MCF 10A (cell line): Measurements from ENCODE around the gene PHLDA3. TPM values are rescaled to one million over a fixed set of nuclear protein-coding genes. Genes with fewer than 3 reads are reported as not detected.
"Not testable (repeated sequence)": the region's sequence is repeated elsewhere in the genome, so short reads cannot be mapped to it uniquely, and the experiment has no call there.

Experiments
- BruUV-seq: library from RNA; stranded (reverse); fragments of 400-500 nt; replicated peaks from 2 replicates; lab custom pipeline; 2021; lab: Mats Ljungman, UMichigan
- CTCF ChIA-PET: fragments of 300-600 bp; sonication (Branson Sonifier 250); formaldehyde crosslinking; extraction: SDS; loops from one replicate; lab custom pipeline; 2021; ENCODE audit warnings: antibody characterized with exemption, inconsistent platforms; lab: Yijun Ruan, JAX
- POLR2A ChIA-PET: fragments of 300-600, 350-650 bp; sonication (Branson Sonifier 250); formaldehyde crosslinking; extraction: SDS; loops from one replicate; lab custom pipeline; 2020; ENCODE audit warnings: antibody characterized with exemption, inconsistent platforms; lab: Yijun Ruan, JAX
- DNase-seq: peaks from one replicate; pipeline ENCODE4 v3.0.0-alpha.2; 2018; ENCODE audit not compliant: unreplicated experiment
- H3K27ac Mint-ChIP-seq: one replicate; pipeline ENCODE4 v1.8.0; 2022; ENCODE audit warnings: mild to moderate bottlenecking, low read depth, mixed read lengths; ENCODE audit not compliant: unreplicated experiment
- H3K27me3 Mint-ChIP-seq: one replicate; pipeline ENCODE4 v1.8.0; 2022; ENCODE audit warnings: mixed read lengths; ENCODE audit not compliant: insufficient read depth, unreplicated experiment
- H3K36me3 Mint-ChIP-seq: one replicate; pipeline ENCODE4 v1.8.0; 2022; ENCODE audit warnings: mild to moderate bottlenecking, moderate library complexity, mixed read lengths; ENCODE audit not compliant: insufficient read depth, unreplicated experiment
- H3K4me1 Mint-ChIP-seq: one replicate; pipeline ENCODE4 v1.8.0; 2022; ENCODE audit warnings: mixed read lengths; ENCODE audit not compliant: insufficient read depth, unreplicated experiment
- H3K4me3 Mint-ChIP-seq: one replicate; pipeline ENCODE4 v1.8.0; 2022; ENCODE audit warnings: mild to moderate bottlenecking, moderate library complexity, mixed read lengths; ENCODE audit not compliant: unreplicated experiment
- H3K9me3 Mint-ChIP-seq: one replicate; pipeline ENCODE4 v1.8.0; 2022; ENCODE audit warnings: mixed read lengths; ENCODE audit not compliant: unreplicated experiment
- intact Hi-C: fragments of 100-400 bp; cut with micrococcal nuclease; formaldehyde crosslinking; loops from 2 replicates; pipeline ENCODE4 v1.14.1; 2022
- total RNA-seq: library from RNA; stranded (reverse); gene quantifications from 2 replicates; pipeline ENCODE4 v1.2.3, GENCODE V29; 2022
- TF ChIP-seq, protein P1 (sequence below): fragments of 200-600 bp; IDR thresholded peaks from one replicate; pipeline ENCODE4 v1.8.0; 2022; ENCODE audit warnings: antibody characterized with exemption, mild to moderate bottlenecking; ENCODE audit not compliant: unreplicated experiment

The PHLDA3 gene
- total RNA-seq, 1 experiment from 2014 or later: 169 TPM

DNA sequence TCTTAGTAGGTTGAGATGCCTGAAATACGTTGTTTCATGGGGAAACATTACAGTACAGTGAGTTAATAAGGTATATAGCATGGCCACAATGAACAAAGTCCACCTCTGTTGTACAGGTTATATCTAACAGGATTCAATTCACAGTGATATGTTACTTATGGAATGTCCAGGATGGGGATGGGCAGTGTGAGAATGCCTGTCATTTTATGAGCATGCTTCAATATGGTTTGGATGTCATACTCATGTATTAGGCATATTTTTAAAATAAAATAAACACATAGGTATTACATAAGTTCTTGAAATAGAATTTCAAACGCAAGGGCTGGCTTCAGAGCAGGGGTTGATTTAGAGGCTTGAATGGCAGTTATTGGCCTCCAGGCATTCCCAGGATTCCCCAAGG is 6.1 kb upstream of the PHLDA3 start:
- H3K27me3 Mint-ChIP-seq: no peaks in the 10 kb centered on the region
- no peaks in the 10 kb centered on the region for H3K9me3 Mint-ChIP-seq
- H3K4me3 Mint-ChIP-seq: no peak overlapping the region
- H3K36me3 Mint-ChIP-seq: peaks cover 6% of the 10 kb centered on the region
- TF ChIP-seq, protein P1, sequence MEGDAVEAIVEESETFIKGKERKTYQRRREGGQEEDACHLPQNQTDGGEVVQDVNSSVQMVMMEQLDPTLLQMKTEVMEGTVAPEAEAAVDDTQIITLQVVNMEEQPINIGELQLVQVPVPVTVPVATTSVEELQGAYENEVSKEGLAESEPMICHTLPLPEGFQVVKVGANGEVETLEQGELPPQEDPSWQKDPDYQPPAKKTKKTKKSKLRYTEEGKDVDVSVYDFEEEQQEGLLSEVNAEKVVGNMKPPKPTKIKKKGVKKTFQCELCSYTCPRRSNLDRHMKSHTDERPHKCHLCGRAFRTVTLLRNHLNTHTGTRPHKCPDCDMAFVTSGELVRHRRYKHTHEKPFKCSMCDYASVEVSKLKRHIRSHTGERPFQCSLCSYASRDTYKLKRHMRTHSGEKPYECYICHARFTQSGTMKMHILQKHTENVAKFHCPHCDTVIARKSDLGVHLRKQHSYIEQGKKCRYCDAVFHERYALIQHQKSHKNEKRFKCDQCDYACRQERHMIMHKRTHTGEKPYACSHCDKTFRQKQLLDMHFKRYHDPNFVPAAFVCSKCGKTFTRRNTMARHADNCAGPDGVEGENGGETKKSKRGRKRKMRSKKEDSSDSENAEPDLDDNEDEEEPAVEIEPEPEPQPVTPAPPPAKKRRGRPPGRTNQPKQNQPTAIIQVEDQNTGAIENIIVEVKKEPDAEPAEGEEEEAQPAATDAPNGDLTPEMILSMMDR: no peak
- peak; percentile 70 for DNase-seq
- BruUV-seq: no TSS peak
- POLR2A ChIA-PET: interaction anchor here (0.8 to 41.5 kb wide), 5 partner anchors 14 to 164 kb away, joined by 3 to 1388 read pairs (median 6); partner anchors contain the start of genes CSRP1 and PHLDA3
- intact Hi-C loops: no loop called here
- CTCF ChIA-PET: interaction anchor here (1.0 to 70.3 kb wide), 4 partner anchors 2 to 168 kb away, joined by 4 to 3816 read pairs (median 1967); partner anchors contain the start of genes CSRP1 and PHLDA3
- H3K4me1 Mint-ChIP-seq: peaks cover 56% of the 10 kb centered on the region
- H3K27ac Mint-ChIP-seq: no peak overlapping the region

DNA sequence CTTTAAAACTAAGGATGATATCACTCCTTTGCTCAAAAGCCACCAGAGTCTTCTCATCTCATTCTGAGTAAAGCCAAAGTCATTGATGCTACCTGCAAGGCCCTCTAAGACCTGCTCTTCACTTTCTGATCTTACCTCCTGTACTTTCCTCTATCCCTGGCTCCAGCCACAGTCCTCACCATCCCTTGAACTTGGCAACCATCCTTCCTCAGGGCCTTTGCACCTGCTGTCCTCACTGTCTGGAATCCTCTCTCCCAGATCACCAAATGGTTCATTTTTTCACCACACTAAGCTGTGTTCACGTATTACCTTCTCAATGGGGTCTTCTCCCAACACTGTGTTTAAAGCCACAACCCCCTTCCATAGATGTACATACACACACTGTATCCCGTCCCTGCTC is 4.3 kb upstream of the PHLDA3 start:
- Mint-ChIP-seq H3K27me3 (no peaks in the 10 kb centered on the region), H3K36me3 (peaks cover 16% of the 10 kb centered on the region), H3K4me1 (peaks cover 58% of the 10 kb centered on the region), H3K9me3 (no peaks in the 10 kb centered on the region), H3K27ac (no peak overlapping the region), H3K4me3 (no peak overlapping the region)
- intact Hi-C loops: no loop called here
- POLR2A ChIA-PET: interaction anchor here (0.7 to 43.8 kb wide), 3 partner anchors 1 to 224 kb away, joined by 3 to 1388 read pairs (median 1388); partner anchors contain the start of gene PHLDA3
- TF ChIP-seq, protein P1: no peak
- CTCF ChIA-PET: interaction anchor here (0.7 to 70.3 kb wide), 6 partner anchors 9 to 318 kb away, joined by 3 to 3816 read pairs (median 12); partner anchors contain the start of gene CSRP1
- DNase-seq: no peak
- no TSS peak for BruUV-seq

DNA sequence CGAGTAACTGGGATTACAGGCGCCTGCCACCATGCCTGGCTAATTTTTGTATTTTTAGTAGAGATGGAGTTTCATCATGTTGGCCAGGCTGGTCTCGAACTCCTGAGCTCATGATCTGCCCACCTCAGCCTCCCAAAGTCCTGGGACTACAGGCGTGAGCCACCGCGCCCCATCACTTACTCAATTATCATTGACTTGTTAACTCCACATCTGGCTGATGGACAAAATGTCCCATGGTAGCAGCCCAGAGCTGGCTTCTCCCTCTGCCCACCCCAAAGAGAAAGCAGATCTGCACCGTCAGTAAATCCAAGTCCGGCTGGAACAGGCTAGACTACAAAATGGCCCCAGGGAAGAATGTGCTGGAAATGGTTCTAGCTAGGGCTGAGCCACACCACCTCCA is 3.3 kb upstream of the PHLDA3 start:
- BruUV-seq, intact Hi-C loops, H3K27ac Mint-ChIP-seq, H3K27me3 Mint-ChIP-seq, H3K4me3 Mint-ChIP-seq, DNase-seq, H3K9me3 Mint-ChIP-seq: not testable (repeated sequence)
- CTCF ChIA-PET: interaction anchor here (0.7 to 70.3 kb wide), 12 partner anchors 8 to 213 kb away, joined by 3 to 3816 read pairs (median 4); partner anchors contain the start of gene CSRP1
- Mint-ChIP-seq H3K36me3 (peaks cover 24% of the 10 kb centered on the region), H3K4me1 (peaks cover 53% of the 10 kb centered on the region)
- POLR2A ChIA-PET: interaction anchor here (0.6 to 43.8 kb wide), 5 partner anchors 2 to 862 kb away, joined by 3 to 1388 read pairs (median 5); partner anchors contain the start of gene PHLDA3

DNA sequence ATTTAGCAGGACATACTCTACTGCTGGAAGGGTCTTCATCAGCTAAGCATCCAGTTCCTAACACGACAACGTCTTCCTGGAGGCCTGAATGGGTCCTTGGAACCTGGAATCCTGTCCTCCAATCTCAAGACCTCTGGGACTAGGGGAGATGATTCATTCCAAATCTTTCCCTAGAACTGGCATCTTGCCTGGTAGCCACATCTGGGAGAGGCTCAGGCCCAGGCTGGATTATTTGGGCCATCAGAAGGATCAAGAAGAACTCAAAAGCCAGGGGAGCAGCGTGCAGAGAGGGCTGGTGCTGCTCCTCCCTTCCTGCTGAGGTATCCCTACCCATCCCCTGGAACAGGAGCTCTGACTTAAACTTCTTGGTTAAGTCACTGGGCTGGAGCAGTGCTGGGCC is 2.8 kb upstream of the PHLDA3 start:
- Mint-ChIP-seq H3K4me1 (peaks cover 48% of the 10 kb centered on the region), H3K4me3 (no peak overlapping the region), H3K9me3 (no peaks in the 10 kb centered on the region), H3K27ac (peak overlapping the region; percentile 38), H3K36me3 (peaks cover 30% of the 10 kb centered on the region), H3K27me3 (no peaks in the 10 kb centered on the region)
- BruUV-seq: no TSS peak
- intact Hi-C loops: no loop called here
- CTCF ChIA-PET: interaction anchor here (0.6 to 70.3 kb wide), 10 partner anchors 10 to 213 kb away, joined by 3 to 3816 read pairs (median 4); partner anchors contain the start of gene CSRP1
- POLR2A ChIA-PET: interaction anchor here (0.6 to 43.8 kb wide), 4 partner anchors 3 to 862 kb away, joined by 3 to 1388 read pairs (median 696); partner anchors contain the start of gene PHLDA3
- peak; percentile 98 for DNase-seq
- TF ChIP-seq, protein P1: no peak
